GM18517 (cell line): ENCODE data around the gene UBQLN4.

ENCODE experiments used
- ATAC-seq: cut with Tn5 transposase; IDR thresholded peaks from one replicate; pipeline ENCODE4 v1.9.1; 2021; ENCODE audit warnings: mild to moderate bottlenecking, moderate library complexity; ENCODE audit not compliant: unreplicated experiment

Gene UBQLN4

GRCh38 chr1:156020293-156021092 lies 33.1 kb downstream of the UBQLN4 start, which contains the start of gene SSR2:
Gene SSR2 (minus strand): TSS chr1:156020951. CDS start chr1:156020167, 784 bp downstream.
- peak; percentile 96 for ATAC-seq

GRCh38 chr1:156019946-156020292 lies 33.7 kb downstream of the UBQLN4 start:
- ATAC-seq, result no peak

- ATAC-seq, result no peak
Measured at GRCh38 chr1:156014829-156015228, 38.8 kb downstream of the UBQLN4 start.

GRCh38 chr1:156012051-156012817 lies 41.4 kb downstream of the UBQLN4 start:
- ATAC-seq, result peak; percentile 86

GRCh38 chr1:156009404-156009803 lies 44.2 kb downstream of the UBQLN4 start:
- ATAC-seq, result no peak

- ATAC-seq, result no peak
Measured at GRCh38 chr1:156006666-156007376, 46.8 kb downstream of the UBQLN4 start.

GRCh38 chr1:156004843-156005584 lies 48.6 kb downstream of the UBQLN4 start:
- no peak for ATAC-seq

GRCh38 chr1:156003923-156004188 lies 49.7 kb downstream of the UBQLN4 start:
- no peak for ATAC-seq

GRCh38 chr1:156002188-156002911 lies 51.2 kb downstream of the UBQLN4 start:
- ATAC-seq, result no peak

GRCh38 chr1:156001662-156002171 lies 51.9 kb downstream of the UBQLN4 start:
- no peak for ATAC-seq

- no peak for ATAC-seq
Measured at GRCh38 chr1:156001021-156001661, 52.5 kb downstream of the UBQLN4 start.

- ATAC-seq, result no peak
Measured at GRCh38 chr1:155999964-156000363, 53.6 kb downstream of the UBQLN4 start.

GRCh38 chr1:155996166-155996565 lies 57.4 kb downstream of the UBQLN4 start:
- ATAC-seq, result no peak

GRCh38 chr1:155993595-155993994 lies 60.0 kb downstream of the UBQLN4 start:
- ATAC-seq, result no peak

- no peak for ATAC-seq
Measured at GRCh38 chr1:155990005-155990739, 63.4 kb downstream of the UBQLN4 start.

GRCh38 chr1:155989242-155990004 lies 64.2 kb downstream of the UBQLN4 start:
- ATAC-seq, result no peak
